Activated B cell treated with CpG ODN at 0.5 μM for 24 hours (primary cell): ENCODE data around the gene DCPS. TPM values are rescaled to one million over a fixed set of nuclear protein-coding genes. Genes with fewer than 3 reads are reported as not detected.

Experiments
- ATAC-seq: fragments of 200-7000 bp; cut with Tn5 transposase; one replicate; pipeline ENCODE4 v1.10.0; 2021; ENCODE audit warnings: low read depth, mild to moderate bottlenecking, moderate library complexity
- CTCF ChIA-PET: fragments of 350-600 bp; sonication (Branson Sonifier 250); formaldehyde crosslinking; loops from one replicate; lab custom pipeline; 2021; ENCODE audit warnings: antibody characterized with exemption; lab: Charles Lee
- POLR2A ChIA-PET: fragments of 350-600 bp; sonication (Branson Sonifier 250); formaldehyde crosslinking; loops from one replicate; lab custom pipeline; 2021; ENCODE audit warnings: antibody characterized with exemption; lab: Charles Lee
- DNase-seq: peaks from one replicate; pipeline ENCODE4 v3.0.0; 2022
- H3K27ac Mint-ChIP-seq: one replicate; pipeline ENCODE4 v1.8.0; 2020; ENCODE audit warnings: mixed read lengths
- H3K27me3 Mint-ChIP-seq: one replicate; pipeline ENCODE4 v1.8.0; 2021; ENCODE audit warnings: mixed read lengths
- H3K36me3 Mint-ChIP-seq: one replicate; pipeline ENCODE4 v1.8.0; 2021; ENCODE audit warnings: low read depth, mixed read lengths
- H3K4me1 Mint-ChIP-seq: one replicate; pipeline ENCODE4 v1.8.0; 2021; ENCODE audit warnings: mixed read lengths
- H3K4me3 Mint-ChIP-seq: one replicate; pipeline ENCODE4 v1.8.0; 2020; ENCODE audit warnings: mild to moderate bottlenecking, mixed read lengths
- H3K9me3 Mint-ChIP-seq: one replicate; pipeline ENCODE4 v1.8.0; 2020; ENCODE audit warnings: mixed read lengths
- CTCF ChIP-seq: fragments of 200-600 bp; IDR thresholded peaks from one replicate; pipeline ENCODE4 v1.8.0; 2022; ENCODE audit warnings: antibody characterized with exemption, mild to moderate bottlenecking
- intact Hi-C: fragments of 100-400 bp; cut with micrococcal nuclease; formaldehyde crosslinking; loops from one replicate; pipeline ENCODE4 v1.15.1; 2024
- total RNA-seq: library from RNA; stranded (reverse); gene quantifications from 2 replicates; pipeline ENCODE4 v1.2.3, GENCODE V29; 2022

DCPS gene
- total RNA-seq, 1 donor from 2014 or later: 37.6 TPM

DNA sequence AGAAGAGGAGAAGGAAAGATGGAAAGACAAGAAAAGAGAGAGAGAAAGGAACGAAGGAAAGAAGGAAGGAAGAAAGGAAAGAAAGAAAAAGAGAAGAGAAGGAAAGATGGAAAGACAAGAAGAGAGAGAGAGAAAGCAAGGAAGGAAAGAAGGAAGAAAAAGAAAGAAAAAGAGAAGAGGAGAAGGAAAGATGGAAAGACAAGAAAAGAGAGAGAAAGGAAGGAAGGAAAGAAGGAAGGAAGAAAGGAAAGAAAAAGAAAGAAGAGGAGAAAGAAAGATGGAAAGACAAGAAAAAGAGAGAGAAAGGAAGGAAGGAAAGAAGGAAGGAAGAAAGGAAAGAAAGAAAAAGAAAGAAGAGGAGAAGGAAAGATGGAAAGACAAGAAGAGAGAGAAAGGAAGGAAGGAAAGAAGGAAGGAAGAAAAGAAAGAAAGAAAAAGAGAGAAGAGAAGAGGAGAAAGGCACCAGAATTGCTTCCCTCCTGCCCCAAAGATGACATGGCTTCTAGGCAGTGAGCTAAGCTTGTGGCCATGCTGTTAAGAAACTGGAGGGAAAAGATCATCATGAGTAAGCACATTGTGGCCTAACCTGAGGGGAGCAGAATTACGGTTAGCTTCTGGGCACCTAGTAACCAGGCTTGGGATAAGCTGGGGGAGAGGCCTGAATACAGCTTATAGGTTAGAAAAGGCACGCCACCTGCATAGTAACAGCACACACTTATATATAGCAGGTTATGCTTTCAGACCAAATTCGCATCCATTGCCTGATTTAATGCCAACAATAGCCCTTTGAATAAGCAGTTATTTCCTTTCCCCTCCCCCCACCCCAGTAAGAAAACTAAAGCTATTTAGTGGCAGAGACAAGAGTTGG is 49.3 kb downstream of the DCPS start:
- TF ChIP-seq CTCF: no peak
- Mint-ChIP-seq H3K4me1 (peaks cover 15% of the 10 kb centered on the region), H3K4me3 (peak overlapping the region; percentile 21), H3K36me3 (peaks cover 7% of the 10 kb centered on the region), H3K9me3 (no peaks in the 10 kb centered on the region), H3K27ac (no peak overlapping the region), H3K27me3 (no peaks in the 10 kb centered on the region)
- DNase-seq (no peak), ATAC-seq (no peak)
- CTCF ChIA-PET: no interaction called here
- intact Hi-C loops: no loop called here
- POLR2A ChIA-PET: interaction anchor here (0.6 kb wide), 1 partner anchor 67 kb away, joined by 3 read pairs; no protein-coding TSS in a partner anchor

DNA sequence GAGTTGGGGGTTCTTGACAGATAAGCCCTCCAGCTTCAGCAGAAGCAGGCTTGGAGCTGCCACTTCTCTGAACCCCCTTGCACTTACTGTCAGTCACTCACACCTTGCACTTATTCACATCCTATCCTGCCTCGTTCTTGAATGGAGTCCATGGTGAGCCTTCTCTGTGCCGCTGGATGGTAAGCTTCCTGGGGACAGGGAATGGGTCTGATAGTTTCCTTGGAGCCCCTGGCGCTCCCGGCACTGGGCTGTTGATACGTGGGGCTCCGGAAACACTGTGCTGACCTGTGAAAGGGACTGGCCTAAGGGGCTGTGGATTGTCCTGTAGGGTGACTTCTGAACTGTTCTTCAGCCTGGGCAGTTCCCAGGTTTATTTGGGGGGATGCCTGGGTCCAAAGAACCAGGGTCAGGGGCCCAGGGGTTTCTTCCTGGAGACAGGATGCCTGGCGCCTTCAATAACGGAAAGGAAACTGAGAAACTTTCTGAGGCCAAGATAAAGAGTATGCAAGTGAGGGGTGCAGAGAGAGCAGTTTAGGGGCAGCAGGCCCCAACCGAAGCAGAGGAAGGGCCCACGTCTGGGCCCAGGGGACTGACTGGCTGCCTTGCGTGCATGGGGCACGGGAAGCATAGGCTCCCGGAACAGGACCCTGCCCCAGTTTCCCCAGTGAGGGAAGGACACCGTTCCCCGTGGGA is 50.9 kb downstream of the DCPS start:
- peaks cover 15% of the 10 kb centered on the region for H3K4me1 Mint-ChIP-seq
- no peak for DNase-seq

GRCh38 chr11:126355324-126355925 is 51.6 kb downstream of the DCPS start, which contains the start of gene ST3GAL4:
Gene ST3GAL4, plus strand, starts transcription at chr11:126355686. Its CDS starts 50,470 bp downstream, at chr11:126406156.
- H3K9me3 Mint-ChIP-seq: no peaks in the 10 kb centered on the region
- DNase-seq (peak; percentile 44), ATAC-seq (peak; percentile 66)
- no peak for TF ChIP-seq CTCF
- H3K36me3 Mint-ChIP-seq: peaks cover 4% of the 10 kb centered on the region
- peaks cover 15% of the 10 kb centered on the region for H3K4me1 Mint-ChIP-seq
- ChIA-PET CTCF (interaction anchor here (1.4 kb wide), 1 partner anchor 45 kb away, joined by 3 read pairs; no protein-coding TSS in a partner anchor), POLR2A (interaction anchor here (0.9 kb wide), 1 partner anchor 62 kb away, joined by 3 read pairs; no protein-coding TSS in a partner anchor)
- H3K27ac Mint-ChIP-seq: no peak within 1 kb of the TSS
- H3K27me3 Mint-ChIP-seq: no peaks in the 10 kb centered on the region
- intact Hi-C loops: loop anchor here (5.0 kb wide), 1 partner anchor 48 kb away; no protein-coding TSS in a partner anchor
- H3K4me3 Mint-ChIP-seq: peak within 1 kb of the TSS; percentile 85

More for the DNA sequence above, 50.9 kb downstream of the DCPS start:
- peak; percentile 18 for ATAC-seq
- CTCF ChIA-PET: interaction anchor here (1.4 kb wide), 1 partner anchor 44 kb away, joined by 3 read pairs; no protein-coding TSS in a partner anchor
- H3K36me3 Mint-ChIP-seq: peaks cover 4% of the 10 kb centered on the region
- no peak overlapping the region for H3K27ac Mint-ChIP-seq
- no peaks in the 10 kb centered on the region for H3K27me3 Mint-ChIP-seq
- no peak for TF ChIP-seq CTCF
- intact Hi-C loops: loop anchor here (5.0 kb wide), 1 partner anchor 47 kb away; no protein-coding TSS in a partner anchor
- no peaks in the 10 kb centered on the region for H3K9me3 Mint-ChIP-seq
- peak overlapping the region; percentile 85 for H3K4me3 Mint-ChIP-seq
- POLR2A ChIA-PET: interaction anchor here (0.9 kb wide), 1 partner anchor 63 kb away, joined by 3 read pairs; no protein-coding TSS in a partner anchor

DNA sequence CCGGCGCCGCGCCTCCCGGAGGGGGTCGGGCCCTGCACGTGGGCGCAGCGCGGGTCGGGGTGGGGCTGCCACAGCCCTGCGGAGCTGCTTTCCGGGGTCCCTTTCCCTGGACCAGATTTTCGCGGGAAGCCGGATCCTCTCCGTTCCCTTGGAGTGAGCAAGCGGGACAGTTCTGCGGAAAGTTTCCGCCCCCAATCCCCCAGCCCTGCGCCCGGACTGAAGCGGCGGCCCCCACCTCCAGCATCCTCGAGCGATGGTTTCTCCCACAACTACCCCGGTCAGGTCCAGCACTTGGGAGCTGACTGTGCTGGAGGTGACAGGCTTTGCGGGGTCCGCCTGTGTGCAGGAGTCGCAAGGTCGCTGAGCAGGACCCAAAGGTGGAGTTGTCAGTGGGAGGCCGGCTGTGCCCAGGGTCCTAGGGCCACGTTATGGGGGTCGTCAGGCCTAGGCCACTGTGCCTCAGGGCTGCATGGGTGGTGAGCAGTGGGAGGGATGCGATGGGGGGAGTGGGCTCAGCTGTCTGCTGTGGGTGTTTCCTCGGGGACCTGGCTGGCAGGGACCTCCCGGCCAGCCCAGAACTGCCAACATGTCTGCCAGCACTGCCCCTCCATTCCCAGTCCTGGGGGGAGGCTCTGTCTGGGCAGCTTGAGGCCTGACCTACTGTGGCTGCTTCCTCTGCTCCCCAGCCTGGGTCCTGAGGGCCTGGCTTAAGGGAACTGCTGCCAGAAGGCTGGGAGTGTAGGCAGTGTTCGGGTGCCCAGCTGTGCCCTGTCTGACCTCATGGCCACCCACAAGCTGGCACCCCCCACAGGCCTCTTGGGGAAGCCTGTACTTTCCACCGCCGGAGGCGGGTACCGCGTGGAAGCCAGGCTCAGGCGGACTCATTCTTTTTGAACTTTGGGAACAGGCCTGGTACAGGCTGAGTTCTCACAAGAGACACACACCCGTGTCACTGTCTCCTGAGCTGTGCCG is 52.4 kb downstream of the DCPS start:
- ATAC-seq (peak; percentile 15), DNase-seq (no peak)
- no peaks in the 10 kb centered on the region for H3K27me3 Mint-ChIP-seq
- no peak for TF ChIP-seq CTCF
- H3K36me3 Mint-ChIP-seq: no peaks in the 10 kb centered on the region
- CTCF ChIA-PET: no interaction called here
- peaks cover 15% of the 10 kb centered on the region for H3K4me1 Mint-ChIP-seq
- POLR2A ChIA-PET: no interaction called here
- H3K9me3 Mint-ChIP-seq: no peaks in the 10 kb centered on the region
- peak overlapping the region; percentile 70 for H3K4me3 Mint-ChIP-seq
- intact Hi-C loops: loop anchor here (5.0 kb wide), 1 partner anchor 49 kb away; no protein-coding TSS in a partner anchor
- H3K27ac Mint-ChIP-seq: no peak overlapping the region
